H1 (cell line): ENCODE results near the gene SLC9A3.

Experiments used
- CTCF ChIP-seq, 3 experiments: IDR thresholded peaks; 1 replicate in 2 of 3; 2 replicates in 1 of 3; pipeline versions ENCODE4 v1.5.1 to v1.6.1; 2011; ENCODE audit warnings: low read length in 3 of 3, mild to moderate bottlenecking in 3 of 3, inconsistent platforms in 2 of 3, low read depth in 1 of 3, moderate library complexity in 1 of 3; ENCODE audit not compliant: insufficient read depth in 1 of 3; ENCODE audit errors: control extremely low read depth in 1 of 3
- JUN ChIP-seq: IDR thresholded peaks from 2 replicates; pipeline ENCODE4 v1.6.1; 2011; ENCODE audit warnings: low read depth, mild to moderate bottlenecking, improper control_type of control experiment, low read length
- MAFK ChIP-seq: IDR thresholded peaks from 2 replicates; pipeline ENCODE4 v1.6.1; 2012; ENCODE audit warnings: low read depth, mild to moderate bottlenecking, improper control_type of control experiment, low read length
- MAX ChIP-seq: IDR thresholded peaks from 2 replicates; pipeline ENCODE4 v1.6.1; 2012; ENCODE audit warnings: inconsistent platforms
- NANOG ChIP-seq: IDR thresholded peaks from 2 replicates; pipeline ENCODE4 v1.6.1; 2011; ENCODE audit warnings: low read length, low read depth, mild to moderate bottlenecking, inconsistent platforms; ENCODE audit not compliant: insufficient read depth, poor library complexity, severe bottlenecking
- POLR2A ChIP-seq, 2 experiments: IDR thresholded peaks; 1 replicate in 1 of 2; 2 replicates in 1 of 2; pipeline ENCODE4 v1.6.1; 2011; ENCODE audit warnings: low read depth in 2 of 2, low read length in 2 of 2, mild to moderate bottlenecking in 2 of 2; ENCODE audit errors: control extremely low read depth in 1 of 2
- TAF7 ChIP-seq: optimal IDR thresholded peaks from 2 replicates; pipeline ENCODE3; 2011; ENCODE audit warnings: low read depth, mild to moderate bottlenecking, inconsistent platforms, low read length, moderate library complexity, borderline replicate concordance
- USF2 ChIP-seq: IDR thresholded peaks from 2 replicates; pipeline ENCODE4 v1.6.1; 2011; ENCODE audit warnings: low read length, improper control_type of control experiment

GRCh38 chr5:517535-518100 lies 6.6 kb downstream of the SLC9A3 start:
- TF ChIP-seq USF2 (no peak), POLR2A (IDR thresholded peaks at IDR 0.05; ENCODE audit: control extremely low read depth in 1 of 2, low read depth in 2 of 2, low read length in 2 of 2) (no peak), CTCF (IDR thresholded peaks at IDR 0.05; ENCODE audit: control extremely low read depth in 1 of 3, insufficient read depth in 1 of 3, low read depth in 1 of 3, low read length in 3 of 3) (no peak), NANOG (no peak), TAF7 (no peak), MAX (no peak), JUN (no peak), MAFK (no peak)
